ENCODE data around the gene BANF2.

BANF2 gene

DNA sequence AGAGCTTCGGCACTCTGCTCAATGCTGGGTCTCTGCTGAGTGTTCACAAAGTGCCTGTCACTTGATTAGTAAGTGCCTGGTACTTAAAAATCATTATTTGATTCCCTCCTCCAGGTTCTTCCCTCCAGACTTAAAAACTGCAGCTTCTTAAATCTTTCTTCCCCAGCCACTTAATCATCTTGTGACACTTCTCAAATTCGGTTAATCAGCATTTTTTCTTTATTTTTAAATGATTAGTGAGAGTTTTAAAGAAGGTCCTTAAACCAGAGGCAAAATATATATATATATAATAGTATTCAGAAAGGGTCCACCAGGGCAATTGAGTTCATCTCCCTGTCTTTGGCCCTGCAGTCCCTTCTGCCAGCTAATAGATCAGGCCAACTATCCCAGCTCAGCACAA is 8.0 kb upstream of the BANF2 start:
- ATAC-seq (ENCODE audit: low read depth), result no peak

DNA sequence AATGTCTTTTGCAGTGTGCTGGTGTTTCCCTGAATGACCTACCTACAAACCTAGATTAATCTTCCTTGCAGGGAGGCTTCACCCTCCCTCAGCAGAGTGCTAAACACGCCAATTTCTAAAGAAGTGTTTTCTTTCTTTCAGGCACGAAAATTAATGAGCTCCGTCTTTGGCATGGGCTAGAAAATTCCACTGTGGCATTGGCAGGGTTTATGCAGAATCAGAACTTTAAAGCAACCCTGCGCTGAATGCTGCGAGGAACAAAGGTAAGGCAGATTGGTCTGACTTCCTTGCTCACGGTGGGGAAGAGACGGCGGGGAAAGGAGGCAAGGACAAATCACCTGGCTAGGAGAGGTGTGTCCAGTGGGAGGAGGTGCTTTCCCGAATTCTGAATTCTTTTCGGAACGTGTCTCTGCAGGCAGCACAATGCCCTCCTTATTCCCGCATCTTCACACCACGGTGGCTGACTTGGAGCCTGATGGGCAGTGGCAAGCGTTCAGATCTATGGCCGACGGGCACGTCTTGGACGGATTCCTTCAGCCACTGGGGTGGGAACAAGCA is 6.2 kb upstream of the BANF2 start:
- Histone ChIP-seq H3K27me3 (ENCODE audit: insufficient read depth, poor library complexity, severe bottlenecking) (no peaks in the 10 kb centered on the region), H3K36me3 (ENCODE audit: low read depth) (no peaks in the 10 kb centered on the region), H3K9me3 (ENCODE audit: severe bottlenecking) (no peaks in the 10 kb centered on the region), H3K4me1 (ENCODE audit: insufficient read depth, poor library complexity, severe bottlenecking) (no peaks in the 10 kb centered on the region), H3K4me3 (ENCODE audit: severe bottlenecking) (no peak overlapping the region), H3K27ac (ENCODE audit: poor library complexity, severe bottlenecking) (no peak overlapping the region)
- TF ChIP-seq, protein P1, sequence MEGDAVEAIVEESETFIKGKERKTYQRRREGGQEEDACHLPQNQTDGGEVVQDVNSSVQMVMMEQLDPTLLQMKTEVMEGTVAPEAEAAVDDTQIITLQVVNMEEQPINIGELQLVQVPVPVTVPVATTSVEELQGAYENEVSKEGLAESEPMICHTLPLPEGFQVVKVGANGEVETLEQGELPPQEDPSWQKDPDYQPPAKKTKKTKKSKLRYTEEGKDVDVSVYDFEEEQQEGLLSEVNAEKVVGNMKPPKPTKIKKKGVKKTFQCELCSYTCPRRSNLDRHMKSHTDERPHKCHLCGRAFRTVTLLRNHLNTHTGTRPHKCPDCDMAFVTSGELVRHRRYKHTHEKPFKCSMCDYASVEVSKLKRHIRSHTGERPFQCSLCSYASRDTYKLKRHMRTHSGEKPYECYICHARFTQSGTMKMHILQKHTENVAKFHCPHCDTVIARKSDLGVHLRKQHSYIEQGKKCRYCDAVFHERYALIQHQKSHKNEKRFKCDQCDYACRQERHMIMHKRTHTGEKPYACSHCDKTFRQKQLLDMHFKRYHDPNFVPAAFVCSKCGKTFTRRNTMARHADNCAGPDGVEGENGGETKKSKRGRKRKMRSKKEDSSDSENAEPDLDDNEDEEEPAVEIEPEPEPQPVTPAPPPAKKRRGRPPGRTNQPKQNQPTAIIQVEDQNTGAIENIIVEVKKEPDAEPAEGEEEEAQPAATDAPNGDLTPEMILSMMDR (IDR thresholded peaks at IDR 0.05; ENCODE audit: poor library complexity, severe bottlenecking), result no peak
- ATAC-seq (ENCODE audit: low read depth) (peak; percentile 75; the same call in 2 of the 3 replicates), DNase-seq (ENCODE audit: low spot score) (peak; percentile 30)

More for the DNA sequence above, 8.0 kb upstream of the BANF2 start:
- TF ChIP-seq, protein P1 (IDR thresholded peaks at IDR 0.05; ENCODE audit: poor library complexity, severe bottlenecking), result no peak
- Histone ChIP-seq H3K4me1 (ENCODE audit: insufficient read depth, poor library complexity, severe bottlenecking) (no peaks in the 10 kb centered on the region), H3K9me3 (ENCODE audit: severe bottlenecking) (no peaks in the 10 kb centered on the region), H3K36me3 (ENCODE audit: low read depth) (no peaks in the 10 kb centered on the region), H3K27ac (ENCODE audit: poor library complexity, severe bottlenecking) (no peak overlapping the region), H3K4me3 (ENCODE audit: severe bottlenecking) (no peak overlapping the region), H3K27me3 (ENCODE audit: insufficient read depth, poor library complexity, severe bottlenecking) (no peaks in the 10 kb centered on the region)
- peak; percentile 5 for DNase-seq (ENCODE audit: low spot score)

DNA sequence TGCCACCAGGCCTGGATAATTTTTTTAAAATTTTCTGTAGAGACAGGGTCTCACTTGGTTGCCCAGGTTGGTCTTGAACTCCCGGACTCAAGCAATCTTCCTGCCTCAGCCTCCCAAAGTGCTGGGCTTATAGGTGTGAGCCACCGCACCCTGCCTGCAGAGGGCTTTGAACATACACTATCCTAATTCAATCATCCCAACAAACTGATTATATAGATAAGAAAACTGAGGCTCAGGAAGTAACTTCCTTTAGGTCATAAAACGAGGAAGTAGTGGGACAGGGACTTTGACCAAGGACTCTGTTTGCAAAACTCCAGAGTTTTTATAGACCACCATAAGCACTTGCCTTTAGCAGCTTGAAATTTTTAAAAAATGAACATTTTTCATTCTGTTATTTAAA is 5.0 kb upstream of the BANF2 start:
- TF ChIP-seq, protein P1 (IDR thresholded peaks at IDR 0.05; ENCODE audit: poor library complexity, severe bottlenecking), result no peak
- no peaks in the 10 kb centered on the region for H3K36me3 ChIP-seq (ENCODE audit: low read depth)
- H3K9me3 ChIP-seq (ENCODE audit: severe bottlenecking), result no peaks in the 10 kb centered on the region
- no peak overlapping the region for H3K27ac ChIP-seq (ENCODE audit: poor library complexity, severe bottlenecking)
- H3K27me3 ChIP-seq (ENCODE audit: insufficient read depth, poor library complexity, severe bottlenecking), result no peaks in the 10 kb centered on the region
- no peaks in the 10 kb centered on the region for H3K4me1 ChIP-seq (ENCODE audit: insufficient read depth, poor library complexity, severe bottlenecking)
- DNase-seq (ENCODE audit: low spot score), result peak; percentile 3
- ATAC-seq (ENCODE audit: low read depth), result no peak
- H3K4me3 ChIP-seq (ENCODE audit: severe bottlenecking), result no peak overlapping the region

DNA sequence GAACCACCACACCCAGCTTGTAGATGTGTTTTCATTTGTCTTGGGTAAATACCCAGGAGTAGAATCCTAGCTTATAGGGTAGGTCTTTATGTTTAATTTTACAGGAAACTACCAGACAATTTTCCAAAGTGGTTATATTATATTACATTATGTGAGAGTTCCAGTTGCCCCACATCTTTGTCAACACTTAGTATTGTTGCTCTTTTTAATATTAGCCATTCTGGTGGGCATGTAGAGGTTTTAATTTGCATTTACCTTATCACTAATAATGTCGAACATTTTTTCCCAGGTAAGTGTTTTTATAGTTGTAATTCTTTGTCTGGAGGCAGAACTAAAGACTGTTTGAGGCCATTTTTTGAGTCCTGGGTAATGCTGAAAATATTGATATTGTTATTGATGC is 3.5 kb upstream of the BANF2 start:
- Histone ChIP-seq H3K9me3 (ENCODE audit: severe bottlenecking) (no peaks in the 10 kb centered on the region), H3K36me3 (ENCODE audit: low read depth) (no peaks in the 10 kb centered on the region), H3K27me3 (ENCODE audit: insufficient read depth, poor library complexity, severe bottlenecking) (no peaks in the 10 kb centered on the region), H3K4me3 (ENCODE audit: severe bottlenecking) (no peak overlapping the region), H3K4me1 (ENCODE audit: insufficient read depth, poor library complexity, severe bottlenecking) (no peaks in the 10 kb centered on the region), H3K27ac (ENCODE audit: poor library complexity, severe bottlenecking) (no peak overlapping the region)
- TF ChIP-seq, protein P1 (IDR thresholded peaks at IDR 0.05; ENCODE audit: poor library complexity, severe bottlenecking), result no peak
- ATAC-seq (ENCODE audit: low read depth), result no peak
- no peak for DNase-seq (ENCODE audit: low spot score)

DNA sequence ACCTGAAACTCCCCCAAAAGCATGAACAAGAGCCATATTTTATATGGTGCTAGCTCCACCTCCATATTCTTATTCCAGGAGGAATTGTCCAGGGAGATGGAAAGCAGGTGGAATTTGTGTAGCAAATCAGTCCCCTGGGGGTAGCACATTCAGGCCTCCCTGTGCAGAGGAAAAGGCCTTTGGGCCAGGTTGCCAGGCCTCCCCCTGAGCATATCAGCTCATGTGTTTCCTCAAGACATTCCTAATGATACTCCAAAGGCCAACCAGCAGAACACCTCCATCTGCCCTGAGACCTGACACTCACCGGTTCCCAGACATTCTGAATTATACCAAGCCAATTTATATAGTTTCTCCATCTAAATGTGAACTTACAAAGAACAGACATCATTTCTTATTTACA is 2.6 kb upstream of the BANF2 start:
- H3K9me3 ChIP-seq (ENCODE audit: severe bottlenecking), result no peaks in the 10 kb centered on the region
- no peaks in the 10 kb centered on the region for H3K36me3 ChIP-seq (ENCODE audit: low read depth)
- no peak overlapping the region for H3K27ac ChIP-seq (ENCODE audit: poor library complexity, severe bottlenecking)
- no peaks in the 10 kb centered on the region for H3K27me3 ChIP-seq (ENCODE audit: insufficient read depth, poor library complexity, severe bottlenecking)
- H3K4me3 ChIP-seq (ENCODE audit: severe bottlenecking), result no peak overlapping the region
- ATAC-seq (ENCODE audit: low read depth) (no peak), DNase-seq (ENCODE audit: low spot score) (no peak)
- TF ChIP-seq, protein P1 (IDR thresholded peaks at IDR 0.05; ENCODE audit: poor library complexity, severe bottlenecking), result no peak
- H3K4me1 ChIP-seq (ENCODE audit: insufficient read depth, poor library complexity, severe bottlenecking), result no peaks in the 10 kb centered on the region

Data from RWPE2 (cell line).